Measurements from ENCODE around the gene SCFD2.

DNA sequence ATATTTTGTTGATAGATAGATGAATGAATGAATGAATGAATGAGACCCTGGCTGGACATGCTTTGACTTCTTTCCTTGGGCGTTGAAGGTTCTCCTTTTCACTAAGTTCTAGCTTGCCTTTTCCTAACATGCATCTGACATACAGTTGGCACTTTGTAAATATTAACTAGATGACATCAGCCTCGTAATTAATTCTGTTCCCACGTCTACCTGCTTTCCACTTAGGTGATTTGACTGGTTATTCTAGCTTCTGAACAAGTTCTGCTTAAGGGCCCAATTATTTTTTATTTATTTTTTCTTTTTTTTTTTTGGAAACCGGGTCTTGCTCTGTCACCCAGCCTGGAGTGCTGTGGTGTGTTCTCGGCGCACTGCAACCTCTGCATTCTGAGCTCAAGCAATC is 517.6 kb downstream of the SCFD2 start:
- TF ChIP-seq POLR2A (IDR thresholded peaks at IDR 0.05) (no peak), EP300 (IDR thresholded peaks at IDR 0.05) (no peak)
- TF ChIP-seq, protein P1, sequence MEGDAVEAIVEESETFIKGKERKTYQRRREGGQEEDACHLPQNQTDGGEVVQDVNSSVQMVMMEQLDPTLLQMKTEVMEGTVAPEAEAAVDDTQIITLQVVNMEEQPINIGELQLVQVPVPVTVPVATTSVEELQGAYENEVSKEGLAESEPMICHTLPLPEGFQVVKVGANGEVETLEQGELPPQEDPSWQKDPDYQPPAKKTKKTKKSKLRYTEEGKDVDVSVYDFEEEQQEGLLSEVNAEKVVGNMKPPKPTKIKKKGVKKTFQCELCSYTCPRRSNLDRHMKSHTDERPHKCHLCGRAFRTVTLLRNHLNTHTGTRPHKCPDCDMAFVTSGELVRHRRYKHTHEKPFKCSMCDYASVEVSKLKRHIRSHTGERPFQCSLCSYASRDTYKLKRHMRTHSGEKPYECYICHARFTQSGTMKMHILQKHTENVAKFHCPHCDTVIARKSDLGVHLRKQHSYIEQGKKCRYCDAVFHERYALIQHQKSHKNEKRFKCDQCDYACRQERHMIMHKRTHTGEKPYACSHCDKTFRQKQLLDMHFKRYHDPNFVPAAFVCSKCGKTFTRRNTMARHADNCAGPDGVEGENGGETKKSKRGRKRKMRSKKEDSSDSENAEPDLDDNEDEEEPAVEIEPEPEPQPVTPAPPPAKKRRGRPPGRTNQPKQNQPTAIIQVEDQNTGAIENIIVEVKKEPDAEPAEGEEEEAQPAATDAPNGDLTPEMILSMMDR (IDR thresholded peaks at IDR 0.05) = no peak
